Stimulated activated CD8-positive, alpha-beta memory T cell treated with anti-CD3 and anti-CD28 coated beads, Interleukin-12 subunit alpha, Interleukin-12 subunit beta, amount 100 ng/mL, for 24 hours (primary cell): Measurements from ENCODE around the gene SPG11.
"Not testable (repeated sequence)": the region's sequence is repeated elsewhere in the genome, so short reads cannot be mapped to it uniquely, and the experiment has no call there.

Experiments used
- DNase-seq: peaks from one replicate; pipeline ENCODE4 v3.0.0-alpha.2; 2020; ENCODE audit errors: extremely low read depth

The SPG11 gene, protein sequence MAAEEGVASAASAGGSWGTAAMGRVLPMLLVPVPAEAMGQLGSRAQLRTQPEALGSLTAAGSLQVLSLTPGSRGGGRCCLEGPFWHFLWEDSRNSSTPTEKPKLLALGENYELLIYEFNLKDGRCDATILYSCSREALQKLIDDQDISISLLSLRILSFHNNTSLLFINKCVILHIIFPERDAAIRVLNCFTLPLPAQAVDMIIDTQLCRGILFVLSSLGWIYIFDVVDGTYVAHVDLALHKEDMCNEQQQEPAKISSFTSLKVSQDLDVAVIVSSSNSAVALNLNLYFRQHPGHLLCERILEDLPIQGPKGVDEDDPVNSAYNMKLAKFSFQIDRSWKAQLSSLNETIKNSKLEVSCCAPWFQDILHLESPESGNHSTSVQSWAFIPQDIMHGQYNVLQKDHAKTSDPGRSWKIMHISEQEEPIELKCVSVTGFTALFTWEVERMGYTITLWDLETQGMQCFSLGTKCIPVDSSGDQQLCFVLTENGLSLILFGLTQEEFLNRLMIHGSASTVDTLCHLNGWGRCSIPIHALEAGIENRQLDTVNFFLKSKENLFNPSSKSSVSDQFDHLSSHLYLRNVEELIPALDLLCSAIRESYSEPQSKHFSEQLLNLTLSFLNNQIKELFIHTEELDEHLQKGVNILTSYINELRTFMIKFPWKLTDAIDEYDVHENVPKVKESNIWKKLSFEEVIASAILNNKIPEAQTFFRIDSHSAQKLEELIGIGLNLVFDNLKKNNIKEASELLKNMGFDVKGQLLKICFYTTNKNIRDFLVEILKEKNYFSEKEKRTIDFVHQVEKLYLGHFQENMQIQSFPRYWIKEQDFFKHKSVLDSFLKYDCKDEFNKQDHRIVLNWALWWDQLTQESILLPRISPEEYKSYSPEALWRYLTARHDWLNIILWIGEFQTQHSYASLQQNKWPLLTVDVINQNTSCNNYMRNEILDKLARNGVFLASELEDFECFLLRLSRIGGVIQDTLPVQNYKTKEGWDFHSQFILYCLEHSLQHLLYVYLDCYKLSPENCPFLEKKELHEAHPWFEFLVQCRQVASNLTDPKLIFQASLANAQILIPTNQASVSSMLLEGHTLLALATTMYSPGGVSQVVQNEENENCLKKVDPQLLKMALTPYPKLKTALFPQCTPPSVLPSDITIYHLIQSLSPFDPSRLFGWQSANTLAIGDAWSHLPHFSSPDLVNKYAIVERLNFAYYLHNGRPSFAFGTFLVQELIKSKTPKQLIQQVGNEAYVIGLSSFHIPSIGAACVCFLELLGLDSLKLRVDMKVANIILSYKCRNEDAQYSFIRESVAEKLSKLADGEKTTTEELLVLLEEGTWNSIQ (N-terminal part only)

DNA sequence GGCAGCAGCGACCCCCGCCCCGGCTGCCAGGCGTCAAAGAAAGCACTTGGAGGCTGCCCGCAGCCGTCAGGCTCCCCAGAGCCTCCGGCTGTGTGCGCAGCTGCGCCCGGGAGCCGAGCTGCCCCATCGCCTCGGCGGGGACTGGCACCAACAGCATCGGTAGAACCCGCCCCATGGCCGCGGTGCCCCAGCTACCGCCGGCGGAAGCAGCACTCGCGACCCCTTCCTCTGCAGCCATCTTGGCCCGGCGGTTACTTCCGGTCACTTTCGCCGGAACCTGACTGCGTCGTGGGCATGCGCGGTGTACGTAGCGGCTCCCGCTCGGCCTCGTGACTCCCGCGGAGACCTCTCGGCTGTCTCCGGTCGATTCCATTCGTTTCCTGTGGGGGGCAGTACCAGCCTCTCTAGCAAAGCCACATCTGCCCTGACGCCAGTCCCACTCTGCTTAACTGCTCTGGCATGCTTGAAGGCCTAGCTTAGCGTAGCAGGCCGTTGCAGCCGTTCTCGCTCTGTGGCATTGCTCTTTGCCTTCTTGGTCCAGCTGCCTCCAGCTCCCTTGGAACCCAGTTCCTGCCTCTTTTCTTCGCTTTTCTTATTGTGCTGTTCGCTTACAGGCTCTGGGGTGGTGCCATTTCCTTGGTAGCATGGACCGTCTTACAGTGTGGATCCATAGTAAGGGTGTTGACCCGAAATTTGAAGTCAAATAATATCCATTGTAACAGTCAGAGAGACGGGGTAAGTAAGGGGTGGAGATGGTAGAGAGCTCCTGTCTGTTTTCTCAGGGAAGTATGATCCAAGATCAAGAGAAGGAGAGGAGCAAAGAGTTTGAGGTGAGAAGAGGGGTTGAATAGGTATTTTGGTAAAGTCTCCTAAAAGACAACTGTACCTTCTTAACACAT is at the start of gene SPG11:
TSS of gene SPG11 (minus strand) at position 253 of the 899 bp plus-strand sequence. CDS start at position 238, 15 bp downstream.
- DNase-seq = peak; percentile 85

DNA sequence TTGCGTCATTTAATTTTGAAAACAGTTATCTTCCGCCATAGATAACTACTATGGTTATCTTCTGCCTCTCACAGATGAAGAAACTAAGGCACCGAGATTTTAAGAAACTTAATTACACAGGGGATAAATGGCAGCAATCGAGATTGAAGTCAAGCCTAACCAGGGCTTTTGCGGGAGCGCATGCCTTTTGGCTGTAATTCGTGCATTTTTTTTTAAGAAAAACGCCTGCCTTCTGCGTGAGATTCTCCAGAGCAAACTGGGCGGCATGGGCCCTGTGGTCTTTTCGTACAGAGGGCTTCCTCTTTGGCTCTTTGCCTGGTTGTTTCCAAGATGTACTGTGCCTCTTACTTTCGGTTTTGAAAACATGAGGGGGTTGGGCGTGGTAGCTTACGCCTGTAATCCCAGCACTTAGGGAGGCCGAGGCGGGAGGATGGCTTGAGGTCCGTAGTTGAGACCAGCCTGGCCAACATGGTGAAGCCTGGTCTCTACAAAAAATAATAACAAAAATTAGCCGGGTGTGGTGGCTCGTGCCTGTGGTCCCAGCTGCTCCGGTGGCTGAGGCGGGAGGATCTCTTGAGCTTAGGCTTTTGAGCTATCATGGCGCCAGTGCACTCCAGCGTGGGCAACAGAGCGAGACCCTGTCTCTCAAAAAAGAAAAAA is 49.0 kb upstream of the SPG11 start:
- no peak for DNase-seq

DNA sequence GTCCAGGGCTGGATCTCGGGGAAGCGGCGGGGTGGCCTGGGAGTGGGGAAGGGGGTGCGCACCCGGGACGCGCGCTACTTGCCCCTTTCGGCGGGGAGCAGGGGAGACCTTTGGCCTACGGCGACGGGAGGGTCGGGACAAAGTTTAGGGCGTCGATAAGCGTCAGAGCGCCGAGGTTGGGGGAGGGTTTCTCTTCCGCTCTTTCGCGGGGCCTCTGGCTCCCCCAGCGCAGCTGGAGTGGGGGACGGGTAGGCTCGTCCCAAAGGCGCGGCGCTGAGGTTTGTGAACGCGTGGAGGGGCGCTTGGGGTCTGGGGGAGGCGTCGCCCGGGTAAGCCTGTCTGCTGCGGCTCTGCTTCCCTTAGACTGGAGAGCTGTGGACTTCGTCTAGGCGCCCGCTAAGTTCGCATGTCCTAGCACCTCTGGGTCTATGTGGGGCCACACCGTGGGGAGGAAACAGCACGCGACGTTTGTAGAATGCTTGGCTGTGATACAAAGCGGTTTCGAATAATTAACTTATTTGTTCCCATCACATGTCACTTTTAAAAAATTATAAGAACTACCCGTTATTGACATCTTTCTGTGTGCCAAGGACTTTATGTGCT is 48.4 kb upstream of the SPG11 start:
- no peak for DNase-seq

DNA sequence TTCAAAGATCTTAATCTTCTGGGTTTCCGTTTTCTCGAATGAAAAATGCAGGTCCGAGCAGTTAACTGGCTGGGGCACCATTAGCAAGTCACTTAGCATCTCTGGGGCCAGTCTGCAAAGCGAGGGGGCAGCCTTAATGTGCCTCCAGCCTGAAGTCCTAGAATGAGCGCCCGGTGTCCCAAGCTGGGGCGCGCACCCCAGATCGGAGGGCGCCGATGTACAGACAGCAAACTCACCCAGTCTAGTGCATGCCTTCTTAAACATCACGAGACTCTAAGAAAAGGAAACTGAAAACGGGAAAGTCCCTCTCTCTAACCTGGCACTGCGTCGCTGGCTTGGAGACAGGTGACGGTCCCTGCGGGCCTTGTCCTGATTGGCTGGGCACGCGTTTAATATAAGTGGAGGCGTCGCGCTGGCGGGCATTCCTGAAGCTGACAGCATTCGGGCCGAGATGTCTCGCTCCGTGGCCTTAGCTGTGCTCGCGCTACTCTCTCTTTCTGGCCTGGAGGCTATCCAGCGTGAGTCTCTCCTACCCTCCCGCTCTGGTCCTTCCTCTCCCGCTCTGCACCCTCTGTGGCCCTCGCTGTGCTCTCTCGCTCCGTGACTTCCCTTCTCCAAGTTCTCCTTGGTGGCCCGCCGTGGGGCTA is 47.8 kb upstream of the SPG11 start, which contains the start of the genes B2M and PATL2:
TSS of gene B2M (plus strand) at position 422 of the 647 bp plus-strand sequence. CDS start at position 452, 30 bp downstream.
TSS of gene PATL2 (minus strand) at position 228 of the 647 bp plus-strand sequence. CDS start 34,833 bp downstream, outside the sequence.
- peak; percentile 79 for DNase-seq

DNA sequence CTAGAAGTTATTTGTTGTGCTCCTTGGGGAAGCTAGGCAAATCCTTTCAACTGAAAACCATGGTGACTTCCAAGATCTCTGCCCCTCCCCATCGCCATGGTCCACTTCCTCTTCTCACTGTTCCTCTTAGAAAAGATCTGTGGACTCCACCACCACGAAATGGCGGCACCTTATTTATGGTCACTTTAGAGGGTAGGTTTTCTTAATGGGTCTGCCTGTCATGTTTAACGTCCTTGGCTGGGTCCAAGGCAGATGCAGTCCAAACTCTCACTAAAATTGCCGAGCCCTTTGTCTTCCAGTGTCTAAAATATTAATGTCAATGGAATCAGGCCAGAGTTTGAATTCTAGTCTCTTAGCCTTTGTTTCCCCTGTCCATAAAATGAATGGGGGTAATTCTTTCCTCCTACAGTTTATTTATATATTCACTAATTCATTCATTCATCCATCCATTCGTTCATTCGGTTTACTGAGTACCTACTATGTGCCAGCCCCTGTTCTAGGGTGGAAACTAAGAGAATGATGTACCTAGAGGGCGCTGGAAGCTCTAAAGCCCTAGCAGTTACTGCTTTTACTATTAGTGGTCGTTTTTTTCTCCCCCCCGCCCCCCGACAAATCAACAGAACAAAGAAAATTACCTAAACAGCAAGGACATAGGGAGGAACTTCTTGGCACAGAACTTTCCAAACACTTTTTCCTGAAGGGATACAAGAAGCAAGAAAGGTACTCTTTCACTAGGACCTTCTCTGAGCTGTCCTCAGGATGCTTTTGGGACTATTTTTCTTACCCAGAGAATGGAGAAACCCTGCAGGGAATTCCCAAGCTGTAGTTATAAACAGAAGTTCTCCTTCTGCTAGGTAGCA is 47.0 kb upstream of the SPG11 start:
- DNase-seq = no peak

DNA sequence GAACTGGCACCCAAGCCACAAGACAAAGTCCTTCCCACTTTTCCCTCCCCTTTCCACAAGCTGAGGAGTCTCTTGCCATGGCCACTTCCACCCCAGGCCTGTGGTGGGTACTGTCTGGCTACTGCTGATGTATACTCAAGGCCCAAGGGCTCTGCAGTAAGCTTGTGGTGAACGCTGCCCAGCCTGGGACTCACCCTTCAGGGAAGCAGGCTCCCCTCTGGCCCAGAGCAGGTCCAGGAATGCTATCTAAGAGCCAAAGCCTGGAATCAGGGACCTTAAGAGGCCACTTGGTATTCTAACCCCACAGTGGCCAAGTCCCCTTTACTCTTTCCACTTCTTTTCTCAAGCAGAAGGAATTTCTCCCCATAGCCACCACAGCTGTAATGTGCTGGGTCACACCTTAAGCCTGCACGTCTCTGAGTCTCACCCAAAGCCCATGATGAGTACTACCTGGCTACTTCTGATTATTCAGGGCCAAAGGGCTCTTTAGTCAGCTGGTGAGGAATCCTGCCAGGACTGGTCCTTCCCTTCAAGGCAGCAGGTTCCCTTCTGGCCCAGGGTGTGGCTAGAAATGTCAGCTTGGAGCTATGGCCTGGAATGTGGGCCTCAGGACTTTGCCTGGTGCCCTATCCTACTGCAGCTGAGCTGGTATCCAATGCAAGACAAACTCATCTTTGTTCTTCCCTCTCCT is 43.6 kb upstream of the SPG11 start:
- no peak for DNase-seq

DNA sequence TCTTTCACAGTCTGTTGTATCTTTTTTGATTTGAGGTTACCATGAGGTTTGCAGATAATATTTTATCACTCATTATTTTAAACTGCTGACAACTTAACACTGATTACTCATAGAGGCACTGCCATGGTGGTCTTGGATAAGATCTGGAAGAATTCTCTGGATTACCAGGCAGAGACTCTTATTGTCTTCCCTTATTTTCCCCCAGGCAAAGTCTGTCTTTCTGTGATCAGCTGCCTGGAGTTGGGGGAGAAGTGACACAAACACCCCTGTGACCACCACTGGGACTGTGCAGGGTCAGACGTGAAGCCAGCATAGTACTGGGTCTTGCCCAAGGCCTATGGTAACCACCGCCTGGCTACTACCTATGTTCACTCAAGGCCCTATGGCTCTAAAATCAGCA is 42.9 kb upstream of the SPG11 start:
- DNase-seq = no peak

DNA sequence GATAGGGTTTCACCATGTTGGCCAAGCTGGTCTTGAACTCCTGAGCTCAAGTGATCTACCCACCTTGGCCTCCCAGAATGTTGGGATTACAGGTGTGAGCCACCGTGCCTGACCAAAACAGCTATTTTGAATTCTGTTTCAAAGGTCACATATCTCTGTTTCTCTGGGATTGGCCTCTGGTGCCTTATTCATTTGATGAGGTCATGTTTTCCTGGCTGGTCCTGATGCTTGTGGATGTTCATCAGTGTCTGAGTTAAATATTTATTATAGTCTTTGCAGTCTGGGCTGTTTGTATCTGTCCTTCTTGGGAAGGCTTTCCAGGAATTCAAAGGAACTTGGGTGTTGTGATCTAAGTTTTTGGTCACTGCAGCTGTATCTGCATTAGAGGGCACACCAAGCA is 42.5 kb upstream of the SPG11 start:
- no peak for DNase-seq

DNA sequence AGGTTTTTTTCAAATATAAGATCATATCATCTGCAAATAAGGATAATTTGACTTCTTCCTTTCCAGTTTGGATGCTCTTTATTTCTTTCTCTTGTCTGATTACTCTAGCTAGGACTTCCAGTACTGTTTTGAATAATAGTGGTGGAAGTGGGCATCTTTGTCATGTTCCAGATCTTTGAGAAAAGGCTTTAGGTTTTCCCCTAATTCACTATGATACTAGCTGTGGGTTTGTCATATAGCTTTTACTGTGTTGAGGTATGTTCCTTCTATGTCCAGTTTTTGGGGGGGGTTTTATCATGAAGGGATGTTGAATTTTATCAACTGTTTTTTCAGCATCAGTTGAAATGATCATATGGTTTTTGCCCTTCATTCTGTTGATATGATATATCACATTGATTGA is 37.2 kb upstream of the SPG11 start:
- DNase-seq = not testable (repeated sequence)

DNA sequence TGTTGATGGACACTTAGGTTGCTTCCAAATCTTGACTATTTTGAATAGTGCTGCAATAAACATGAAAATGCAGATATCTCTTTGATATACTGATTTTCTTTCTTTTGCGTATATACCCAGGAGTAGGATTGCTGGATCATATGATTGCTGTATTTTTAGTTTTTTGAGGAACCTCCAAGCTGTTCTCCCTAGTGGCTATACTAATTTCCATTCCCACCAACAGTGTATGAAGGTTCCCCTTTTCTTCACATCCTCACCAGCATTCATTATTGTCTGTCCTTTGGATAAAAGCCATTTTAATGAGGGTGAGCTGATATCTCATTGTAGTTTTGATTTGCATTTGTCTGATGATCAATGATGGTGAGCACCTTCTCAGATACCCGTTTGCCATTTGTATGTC is 35.2 kb upstream of the SPG11 start:
- no peak for DNase-seq

DNA sequence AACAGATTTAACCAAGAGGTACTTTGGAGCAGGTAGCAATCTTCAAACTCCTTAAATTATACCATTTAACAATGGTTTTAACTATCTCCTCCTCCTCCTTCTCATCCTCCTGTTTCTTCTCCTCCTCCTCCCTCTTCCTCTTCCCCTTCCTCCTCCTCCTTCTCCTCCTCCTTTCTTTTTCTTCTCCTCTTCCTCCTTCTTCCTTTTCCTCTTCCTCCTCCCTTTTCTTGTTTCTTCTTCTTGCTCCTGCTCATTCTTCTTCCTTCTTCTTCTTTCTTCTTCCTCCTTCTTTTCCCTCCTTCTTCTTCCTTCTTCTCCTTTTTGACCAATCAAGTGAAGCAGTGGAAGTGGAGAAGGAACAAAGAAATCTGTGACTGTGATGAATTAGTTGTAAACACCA is 33.6 kb upstream of the SPG11 start:
- no peak for DNase-seq

DNA sequence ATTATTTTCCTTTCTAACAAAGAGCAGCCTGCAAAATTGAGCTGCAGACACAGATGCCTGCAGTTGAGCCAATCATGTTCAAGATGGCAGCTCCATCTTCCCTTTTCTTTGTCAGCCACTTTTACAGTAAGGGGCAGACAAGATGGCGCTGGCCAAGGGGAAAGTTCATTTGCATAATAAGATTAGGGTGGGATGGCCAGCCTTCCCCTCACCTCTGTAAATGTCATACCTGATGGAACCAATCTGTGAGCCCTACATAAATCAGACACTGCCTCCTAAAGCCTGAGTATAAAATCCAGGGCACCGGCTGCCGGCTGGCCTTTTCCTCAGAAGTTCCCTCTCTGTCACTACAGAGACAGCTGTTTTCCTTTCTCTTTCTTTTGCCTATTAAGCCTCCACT is 31.8 kb upstream of the SPG11 start:
- DNase-seq = no peak

DNA sequence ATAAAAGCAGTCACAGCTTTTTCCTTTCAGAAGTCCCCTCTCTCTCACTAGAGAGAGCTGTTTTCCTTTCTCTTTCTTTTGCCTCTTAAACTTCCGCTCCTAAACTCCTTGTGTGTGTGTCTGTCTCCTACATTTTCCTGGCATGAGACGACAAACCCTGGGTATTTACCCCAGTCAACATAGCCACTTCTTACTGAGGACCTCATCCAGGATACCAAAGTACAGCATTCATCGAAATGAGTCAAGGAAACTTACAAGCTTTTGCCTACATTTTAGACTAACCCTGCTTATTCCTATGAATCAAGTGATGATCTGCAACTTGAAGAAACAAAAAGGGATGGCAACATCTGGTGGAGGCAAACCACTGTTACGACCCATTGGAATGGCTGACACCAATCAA is 31.0 kb upstream of the SPG11 start:
- no peak for DNase-seq

DNA sequence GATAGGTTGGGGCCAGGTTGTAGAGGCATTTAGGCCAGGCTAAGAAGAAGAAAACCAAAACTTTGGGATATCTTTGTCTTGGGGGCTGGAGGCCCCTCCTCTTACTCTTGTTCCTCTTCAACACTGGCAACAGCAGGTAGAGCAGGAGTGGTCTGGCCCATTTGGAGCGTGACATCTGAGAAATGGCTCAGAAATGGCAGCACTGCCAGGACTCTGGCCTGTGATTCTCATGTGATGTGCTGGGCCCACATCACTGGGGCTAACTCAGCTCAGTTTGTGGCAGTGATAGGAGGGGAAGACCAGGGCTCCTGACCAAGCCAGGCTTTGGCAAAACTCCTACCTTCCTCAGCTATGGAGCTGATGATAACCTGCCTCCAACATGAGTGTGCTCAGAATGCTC is 29.2 kb upstream of the SPG11 start:
- no peak for DNase-seq

DNA sequence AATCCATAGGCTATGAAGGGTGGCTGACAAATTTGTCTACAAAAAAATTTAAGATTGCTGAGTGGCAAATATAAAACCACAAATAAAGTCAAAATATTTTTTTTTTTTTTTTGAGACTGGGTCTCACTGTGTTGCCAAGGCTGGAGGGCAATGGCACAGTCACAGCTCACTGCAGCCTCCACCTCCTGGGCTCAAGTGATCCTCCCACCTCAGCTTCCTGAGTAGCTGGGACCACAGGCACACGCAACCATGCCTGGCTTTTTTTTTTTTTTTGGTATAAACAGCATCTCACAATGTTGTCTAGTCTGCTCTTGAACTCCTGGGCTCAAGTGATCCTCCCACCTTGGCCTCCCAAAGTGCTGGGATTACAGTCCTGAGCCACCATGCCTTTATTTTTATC is 26.8 kb upstream of the SPG11 start:
- DNase-seq = not testable (repeated sequence)

DNA sequence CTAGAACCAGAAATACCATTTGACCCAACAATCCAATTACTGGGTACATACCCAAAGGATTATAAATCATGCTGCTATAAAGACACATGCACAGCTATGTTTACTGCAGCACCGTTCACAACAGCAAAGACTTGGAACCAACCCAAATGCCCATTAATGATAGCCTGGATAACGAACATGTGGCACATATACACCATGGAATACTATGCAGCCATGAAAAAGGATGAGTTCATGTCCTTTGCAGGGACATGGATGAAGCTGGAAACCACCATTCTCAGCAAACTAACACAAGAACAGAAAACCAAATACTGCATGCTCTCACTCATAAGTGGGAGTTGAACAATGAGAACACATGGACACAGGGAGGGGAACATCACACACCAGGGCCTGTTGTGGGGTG is 25.9 kb upstream of the SPG11 start:
- not testable (repeated sequence) for DNase-seq
